Hepatocyte (in vitro differentiated cells): ENCODE data around the gene CENPF. TPM values are rescaled to one million over a fixed set of nuclear protein-coding genes. Genes with fewer than 3 reads are reported as not detected.
"Not testable (repeated sequence)": the region's sequence is repeated elsewhere in the genome, so short reads cannot be mapped to it uniquely, and the experiment has no call there.

Source experiments
- DNase-seq: peaks from one replicate; pipeline ENCODE4 v3.0.0-alpha.2; 2016; ENCODE audit warnings: low spot score
- H2AFZ ChIP-seq: fragments of 200-600 bp; sonication (generic); 2 replicates; pipeline ENCODE4 v1.6.0; 2016; ENCODE audit warnings: antibody characterized with exemption, mild to moderate bottlenecking
- H3K27ac ChIP-seq: fragments of 200-600 bp; sonication (generic); 2 replicates; pipeline ENCODE4 v1.5.1; 2016; ENCODE audit warnings: mild to moderate bottlenecking
- H3K27me3 ChIP-seq: fragments of 200-600 bp; sonication (generic); 2 replicates; pipeline ENCODE4 v1.6.1; 2016
- H3K36me3 ChIP-seq: fragments of 200-600 bp; sonication (generic); replicated peaks from 2 replicates; pipeline ENCODE4 v1.5.1; 2016; ENCODE audit warnings: low read depth; ENCODE audit not compliant: insufficient read depth
- H3K4me1 ChIP-seq: fragments of 200-600 bp; sonication (generic); 2 replicates; pipeline ENCODE4 v1.5.1; 2016; ENCODE audit warnings: mild to moderate bottlenecking, moderate library complexity; ENCODE audit not compliant: insufficient read depth
- H3K4me2 ChIP-seq: fragments of 200-600 bp; sonication (generic); 2 replicates; pipeline ENCODE4 v1.6.0; 2016
- H3K4me3 ChIP-seq: fragments of 200-600 bp; sonication (generic); 2 replicates; pipeline ENCODE4 v1.5.1; 2016; ENCODE audit warnings: mild to moderate bottlenecking
- H3K79me2 ChIP-seq: fragments of 200-600 bp; sonication (generic); 2 replicates; pipeline ENCODE4 v1.6.0; 2017; ENCODE audit warnings: mild to moderate bottlenecking
- H3K9me2 ChIP-seq: fragments of 200-600 bp; sonication (generic); replicated peaks from 2 replicates; pipeline ENCODE4 v1.6.0; 2017; ENCODE audit warnings: mild to moderate bottlenecking; ENCODE audit not compliant: insufficient read depth
- H3K9me3 ChIP-seq: fragments of 200-600 bp; sonication (generic); 2 replicates; pipeline ENCODE4 v1.5.1; 2016; ENCODE audit warnings: low read depth, mild to moderate bottlenecking
- H4K20me1 ChIP-seq: fragments of 200-600 bp; sonication (generic); 2 replicates; pipeline ENCODE4 v1.6.0; 2016; ENCODE audit warnings: mild to moderate bottlenecking; ENCODE audit not compliant: insufficient read depth, poor library complexity, severe bottlenecking
- CTCF ChIP-seq: fragments of 200-600 bp; sonication (generic); IDR thresholded peaks from 2 replicates; pipeline ENCODE4 v1.5.1; 2016; ENCODE audit warnings: antibody characterized with exemption, mild to moderate bottlenecking; ENCODE audit not compliant: poor library complexity
- EZH2 ChIP-seq: fragments of 200-600 bp; sonication (generic); IDR thresholded peaks from 2 replicates; pipeline ENCODE4 v1.6.1; 2016; ENCODE audit warnings: antibody characterized with exemption, mild to moderate bottlenecking, borderline replicate concordance
- EZH2phosphoT487 ChIP-seq: fragments of 200-600 bp; sonication (generic); IDR thresholded peaks from one replicate; pipeline ENCODE4 v1.6.1; 2018; ENCODE audit warnings: antibody characterized with exemption, mild to moderate bottlenecking, low read depth, moderate library complexity; ENCODE audit not compliant: unreplicated experiment, severe bottlenecking
- WGBS: methylation state at CpG from one replicate; pipeline ENCODE4 v1.1.6; 2016; ENCODE audit warnings: low lambda C conversion rate; ENCODE audit errors: missing lambda C conversion rate; 5-methylcytosine and 5-hydroxymethylcytosine counted together
- polyA plus RNA-seq: library from polyadenylated mRNA; unstranded; fragments of >200 nt; fragmentation: Nextera tagmentation; extraction: Ambion mirVana; gene quantifications from 2 replicates; pipeline ENCODE4 v1.2.1, GENCODE V29; 2016
- total RNA-seq: library from RNA; depleted of rRNA; stranded (reverse); fragments of >200 nt; gene quantifications from 2 replicates; pipeline ENCODE4 v1.2.3, GENCODE V29; 2014

CENPF gene
- total and polyA plus RNA-seq, 2 experiments from 2014 or later: 8.3 to 16.8 TPM

- TF ChIP-seq EZH2phosphoT487: no peak
- TF ChIP-seq EZH2: no peak
- no peak for TF ChIP-seq CTCF
- Histone ChIP-seq H4K20me1 (no peaks in the 10 kb centered on the region), H3K9me3 (no peaks in the 10 kb centered on the region), H3K27ac (no peak overlapping the region), H3K27me3 (no peaks in the 10 kb centered on the region), H3K36me3 (no peaks in the 10 kb centered on the region), H3K79me2 (peaks cover 30% of the 10 kb centered on the region), H3K9me2 (no peaks in the 10 kb centered on the region), H3K4me3 (peak overlapping the region; percentile 29), H2AFZ (peak overlapping the region; percentile 57), H3K4me1 (peaks cover 6% of the 10 kb centered on the region), H3K4me2 (peak overlapping the region; percentile 82)
- no peak for DNase-seq
- 6% methylated on average over 11 of the region's 11 CpGs for WGBS
These were observed 841 bp downstream of the CENPF start for GRCh38 chr1:214603819-214604252.

DNA sequence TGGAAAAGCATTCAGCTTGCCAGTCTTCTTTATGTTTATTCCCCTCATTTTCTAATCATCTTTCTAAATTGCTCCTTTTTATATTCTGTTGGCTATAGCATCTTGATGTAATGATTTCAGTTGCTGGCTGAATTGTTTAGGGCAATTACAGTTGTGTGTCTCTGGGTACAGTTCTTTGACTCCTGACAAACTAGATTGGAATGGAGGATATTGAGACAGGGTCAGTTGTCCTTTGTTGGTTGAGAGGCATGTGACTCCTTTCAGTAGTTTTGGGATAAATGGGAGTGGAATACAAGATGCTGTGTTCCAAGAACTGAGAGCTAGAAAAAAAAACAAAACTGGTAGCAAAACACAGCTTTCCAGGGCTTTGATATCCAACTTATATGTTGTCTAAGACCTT is 1.5 kb downstream of the CENPF start:
- peaks cover 35% of the 10 kb centered on the region for H3K79me2 ChIP-seq
- no peaks in the 10 kb centered on the region for H3K27me3 ChIP-seq
- no peak overlapping the region for H3K4me3 ChIP-seq
- peak overlapping the region; percentile 82 for H3K4me2 ChIP-seq
- no peak overlapping the region for H3K27ac ChIP-seq
- H3K36me3 ChIP-seq: no peaks in the 10 kb centered on the region
- no peaks in the 10 kb centered on the region for H4K20me1 ChIP-seq
- TF ChIP-seq CTCF (no peak), EZH2 (no peak), EZH2phosphoT487 (no peak)
- no peaks in the 10 kb centered on the region for H3K9me2 ChIP-seq
- H2AFZ ChIP-seq: no peak overlapping the region
- no peak for DNase-seq
- peaks cover 6% of the 10 kb centered on the region for H3K4me1 ChIP-seq
- no peaks in the 10 kb centered on the region for H3K9me3 ChIP-seq

DNA sequence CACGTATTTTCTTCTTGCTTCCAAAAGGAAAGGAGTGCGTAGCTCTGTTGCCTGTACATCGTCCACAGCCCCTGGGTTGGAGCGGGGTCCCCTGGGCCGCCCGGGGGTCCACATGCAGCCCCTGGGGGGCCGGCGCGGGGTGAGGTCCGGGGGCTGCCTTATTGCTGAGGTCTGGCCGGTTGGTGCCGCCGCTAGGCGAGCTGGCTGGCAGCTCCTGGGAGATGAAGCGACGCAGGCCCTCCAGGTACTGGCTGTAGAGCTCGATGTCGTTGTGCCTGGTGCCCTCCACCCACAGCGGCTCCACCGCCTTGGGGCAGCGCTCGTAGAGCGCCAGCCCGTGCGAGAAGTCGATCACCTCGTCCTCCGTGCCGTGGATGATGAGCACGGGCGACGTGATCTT is 2.5 kb downstream of the CENPF start:
- not testable (repeated sequence) for H3K36me3 ChIP-seq, H3K27ac ChIP-seq, H4K20me1 ChIP-seq, H3K9me3 ChIP-seq, H3K9me2 ChIP-seq, H3K27me3 ChIP-seq, DNase-seq, H3K4me3 ChIP-seq, H3K4me1 ChIP-seq, H3K4me2 ChIP-seq, H2AFZ ChIP-seq
- WGBS: 99% methylated on average over 17 of the region's 32 CpGs
- H3K79me2 ChIP-seq: peaks cover 44% of the 10 kb centered on the region

DNA sequence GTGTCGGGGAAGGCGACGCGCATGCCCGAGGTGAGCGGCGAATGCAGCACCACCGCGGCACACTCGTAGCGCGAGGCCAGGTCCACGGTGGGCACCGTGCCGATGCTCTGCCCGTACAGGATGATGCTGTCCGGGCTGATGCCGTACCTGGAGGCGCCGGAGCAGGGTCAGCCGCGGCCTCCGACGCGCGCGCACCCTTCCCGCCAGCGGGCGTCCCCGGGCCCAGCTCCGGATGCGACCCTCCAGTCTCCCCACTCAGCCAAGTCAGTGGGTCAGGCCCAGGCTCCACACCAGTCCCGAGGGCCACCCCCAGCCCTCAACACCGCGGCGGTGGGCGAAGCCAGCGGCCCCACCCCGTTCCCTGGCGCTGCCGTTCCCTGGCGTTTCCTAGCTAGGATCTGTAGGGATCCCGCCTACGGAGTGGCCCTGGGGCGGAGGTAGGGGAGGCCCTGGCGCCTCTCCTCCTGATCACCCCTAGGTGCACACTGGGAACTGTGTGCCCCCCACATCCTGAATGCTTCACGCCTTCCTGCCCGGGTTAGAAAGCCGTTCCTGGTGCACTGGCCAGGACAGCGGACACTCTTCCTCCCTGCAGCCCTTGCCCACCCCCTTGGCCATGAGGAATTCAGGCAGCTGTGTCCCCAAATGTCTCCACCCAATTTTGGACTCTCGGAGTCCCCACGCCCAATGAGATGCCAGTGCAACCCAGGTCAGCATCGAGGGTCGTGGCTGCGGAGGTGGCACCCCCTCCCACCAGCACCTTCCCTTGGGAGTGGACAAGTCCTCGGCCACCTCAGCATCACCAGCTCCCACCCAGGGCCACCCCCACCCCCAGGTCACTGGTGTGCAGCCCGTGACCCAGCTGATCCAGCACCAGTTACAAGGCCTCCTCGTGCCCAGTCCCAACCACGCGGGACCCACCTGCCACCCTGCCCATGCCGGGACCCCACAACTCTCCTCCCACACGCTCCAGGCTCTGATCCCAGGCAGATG is 3.2 kb downstream of the CENPF start:
- peaks cover 52% of the 10 kb centered on the region for H3K79me2 ChIP-seq
- WGBS: 98% methylated on average over 33 of the region's 63 CpGs
- not testable (repeated sequence) for H3K4me1 ChIP-seq, H3K4me3 ChIP-seq, DNase-seq, H3K27me3 ChIP-seq, H3K9me3 ChIP-seq, H3K9me2 ChIP-seq, H3K36me3 ChIP-seq, H2AFZ ChIP-seq, H4K20me1 ChIP-seq, H3K27ac ChIP-seq, H3K4me2 ChIP-seq

- not testable (repeated sequence) for H3K9me3 ChIP-seq, H3K27me3 ChIP-seq, H3K36me3 ChIP-seq, H3K9me2 ChIP-seq, H2AFZ ChIP-seq, H3K4me2 ChIP-seq, DNase-seq, H3K4me1 ChIP-seq, H3K27ac ChIP-seq, H4K20me1 ChIP-seq, H3K4me3 ChIP-seq
- 97% methylated on average over 18 of the region's 21 CpGs for WGBS
- peaks cover 66% of the 10 kb centered on the region for H3K79me2 ChIP-seq
These were observed 4.7 kb downstream of the CENPF start for GRCh38 chr1:214607492-214608215.

GRCh38 chr1:214608216-214608783 is 5.3 kb downstream of the CENPF start:
- H3K9me2 ChIP-seq, H3K4me3 ChIP-seq, DNase-seq, H4K20me1 ChIP-seq, H2AFZ ChIP-seq, H3K27me3 ChIP-seq, H3K9me3 ChIP-seq, H3K4me1 ChIP-seq, H3K4me2 ChIP-seq, H3K27ac ChIP-seq, H3K36me3 ChIP-seq: not testable (repeated sequence)
- 99% methylated on average over 38 of the region's 45 CpGs for WGBS
- H3K79me2 ChIP-seq: peaks cover 66% of the 10 kb centered on the region
